ENCODE results near the gene MPO. TPM values are rescaled to one million over a fixed set of nuclear protein-coding genes. Genes with fewer than 3 reads are reported as not detected.

MPO gene
- total RNA-seq, 4 donors from 2014 or later, result 1.7 TPM; not detected in 3

DNA sequence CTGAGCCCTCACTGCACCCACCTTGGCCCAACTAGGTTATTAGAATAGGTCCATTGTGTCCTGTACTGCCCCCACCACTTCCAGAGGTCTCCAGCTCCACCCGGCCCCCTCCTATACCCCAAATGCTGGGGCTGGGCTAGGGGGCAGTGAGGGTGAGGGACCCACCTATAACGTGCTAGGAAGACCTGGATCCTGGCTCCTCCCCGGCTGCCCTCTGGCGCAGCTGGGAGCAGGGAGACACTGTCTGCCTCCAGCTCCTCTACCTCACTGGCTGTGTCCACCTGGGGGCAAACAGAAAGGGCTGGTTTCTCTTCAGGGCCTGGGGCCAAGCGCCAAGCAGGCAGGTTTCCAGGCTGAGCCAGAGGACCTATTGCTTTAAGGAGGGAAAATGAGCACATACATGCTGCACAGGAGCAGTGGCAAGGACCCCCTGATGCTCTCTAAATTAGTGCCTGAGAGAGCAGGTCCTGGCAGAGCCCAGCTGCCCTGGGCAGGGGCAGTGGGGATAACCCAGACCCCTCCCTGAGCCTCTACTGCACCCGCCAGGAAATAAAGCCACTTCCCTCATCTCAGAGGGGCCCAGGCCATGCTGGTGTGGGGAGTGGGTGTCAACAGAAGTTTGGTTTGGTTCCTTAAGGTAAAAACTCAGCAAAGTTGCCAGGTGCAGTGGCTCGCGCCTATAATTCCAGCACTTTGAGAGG, 35.7 kb upstream of the MPO start:
- TF ChIP-seq POLR2A (IDR thresholded peaks at IDR 0.05), result no peak
- TF ChIP-seq, protein P1, sequence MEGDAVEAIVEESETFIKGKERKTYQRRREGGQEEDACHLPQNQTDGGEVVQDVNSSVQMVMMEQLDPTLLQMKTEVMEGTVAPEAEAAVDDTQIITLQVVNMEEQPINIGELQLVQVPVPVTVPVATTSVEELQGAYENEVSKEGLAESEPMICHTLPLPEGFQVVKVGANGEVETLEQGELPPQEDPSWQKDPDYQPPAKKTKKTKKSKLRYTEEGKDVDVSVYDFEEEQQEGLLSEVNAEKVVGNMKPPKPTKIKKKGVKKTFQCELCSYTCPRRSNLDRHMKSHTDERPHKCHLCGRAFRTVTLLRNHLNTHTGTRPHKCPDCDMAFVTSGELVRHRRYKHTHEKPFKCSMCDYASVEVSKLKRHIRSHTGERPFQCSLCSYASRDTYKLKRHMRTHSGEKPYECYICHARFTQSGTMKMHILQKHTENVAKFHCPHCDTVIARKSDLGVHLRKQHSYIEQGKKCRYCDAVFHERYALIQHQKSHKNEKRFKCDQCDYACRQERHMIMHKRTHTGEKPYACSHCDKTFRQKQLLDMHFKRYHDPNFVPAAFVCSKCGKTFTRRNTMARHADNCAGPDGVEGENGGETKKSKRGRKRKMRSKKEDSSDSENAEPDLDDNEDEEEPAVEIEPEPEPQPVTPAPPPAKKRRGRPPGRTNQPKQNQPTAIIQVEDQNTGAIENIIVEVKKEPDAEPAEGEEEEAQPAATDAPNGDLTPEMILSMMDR (IDR thresholded peaks at IDR 0.05), result no peak
- no peaks in the 10 kb centered on the region for H3K27me3 ChIP-seq
- H3K9me3 ChIP-seq, result no peaks in the 10 kb centered on the region
- peak in 1 of 3 donors; percentile 38 for DNase-seq
- peaks cover 0 to 5% (median 0%) of the 10 kb centered on the region in 4 donors for H3K4me1 ChIP-seq
- H3K4me3 ChIP-seq, result no peak overlapping the region
- H3K36me3 ChIP-seq, result no peaks in the 10 kb centered on the region
- H3K27ac ChIP-seq, result no peak overlapping the region

DNA sequence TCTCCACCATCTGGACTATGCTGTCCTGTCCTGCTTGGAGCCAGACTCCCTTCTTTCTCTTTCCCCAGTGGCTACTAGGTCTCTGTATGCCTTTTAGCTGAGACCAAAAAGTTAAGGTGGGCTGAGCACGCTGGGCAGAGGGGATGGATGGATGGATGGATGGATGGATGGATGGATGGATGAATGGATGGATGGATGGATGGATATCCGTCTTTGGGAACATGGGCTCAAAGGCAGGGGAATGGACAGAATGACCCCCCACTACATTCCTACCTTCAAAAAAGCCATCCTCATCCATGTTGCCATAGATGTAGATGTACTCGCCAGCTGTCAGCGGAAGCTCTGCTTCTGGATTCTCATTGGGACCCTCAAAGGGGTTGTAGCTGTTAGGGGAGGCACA, 35.0 kb upstream of the MPO start:
- Histone ChIP-seq H3K4me1 (peaks cover 0 to 5% (median 0%) of the 10 kb centered on the region in 4 donors), H3K36me3 (no peaks in the 10 kb centered on the region), H3K27me3 (no peaks in the 10 kb centered on the region), H3K9me3 (no peaks in the 10 kb centered on the region), H3K4me3 (no peak overlapping the region), H3K27ac (no peak overlapping the region)
- DNase-seq, result no peak
- TF ChIP-seq, protein P1 (IDR thresholded peaks at IDR 0.05), result no peak
- no peak for TF ChIP-seq POLR2A (IDR thresholded peaks at IDR 0.05)

DNA sequence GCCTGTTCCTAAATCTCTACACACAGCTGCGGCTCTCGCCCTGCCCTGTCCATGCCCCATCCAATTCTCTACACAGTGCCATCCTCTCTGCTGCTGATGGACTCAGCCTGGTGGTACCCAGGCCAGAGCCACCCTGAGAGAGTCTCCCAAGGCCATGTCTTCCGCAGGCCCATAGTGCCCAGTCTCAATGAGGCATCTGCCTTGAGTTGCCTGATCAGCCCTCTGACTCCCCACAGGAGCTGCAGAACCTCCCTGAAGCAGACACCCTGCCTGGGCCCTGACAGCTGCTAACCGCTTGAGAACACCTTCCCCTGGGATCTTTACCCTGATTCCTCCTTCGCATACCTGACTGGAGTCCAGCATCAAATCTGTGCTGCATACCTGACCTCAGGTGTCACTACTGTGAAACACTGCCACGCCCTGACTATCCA, 34.6 kb upstream of the MPO start:
- H3K36me3 ChIP-seq, result no peaks in the 10 kb centered on the region
- DNase-seq, result no peak
- no peak overlapping the region for H3K27ac ChIP-seq
- no peaks in the 10 kb centered on the region for H3K9me3 ChIP-seq
- H3K27me3 ChIP-seq, result no peaks in the 10 kb centered on the region
- H3K4me1 ChIP-seq, result peaks cover 0 to 5% (median 0%) of the 10 kb centered on the region in 4 donors
- TF ChIP-seq, protein P1 (IDR thresholded peaks at IDR 0.05), result no peak
- no peak for TF ChIP-seq POLR2A (IDR thresholded peaks at IDR 0.05)
- no peak overlapping the region for H3K4me3 ChIP-seq

DNA sequence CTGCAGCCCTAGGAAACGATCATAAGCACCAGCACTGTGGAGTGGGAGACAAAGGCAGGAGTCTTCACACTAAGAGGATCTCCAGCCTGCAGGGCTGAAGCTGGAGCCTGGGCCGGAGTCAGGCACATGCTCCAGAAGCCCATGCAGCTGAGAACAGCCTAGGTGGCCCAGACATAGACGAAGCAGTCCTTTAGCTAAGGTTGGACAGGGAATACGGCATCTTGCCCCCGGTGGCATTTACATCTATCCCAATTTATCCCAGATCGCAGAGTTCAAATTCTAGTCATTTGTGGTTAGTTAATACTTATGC, 33.9 kb upstream of the MPO start:
- TF ChIP-seq POLR2A (IDR thresholded peaks at IDR 0.05), result no peak
- TF ChIP-seq, protein P1 (IDR thresholded peaks at IDR 0.05), result no peak
- peak in 1 of 3 donors; percentile 6 for DNase-seq
- H3K4me3 ChIP-seq, result no peak overlapping the region
- no peaks in the 10 kb centered on the region for H3K27me3 ChIP-seq
- H3K4me1 ChIP-seq, result peaks cover 0 to 5% (median 0%) of the 10 kb centered on the region in 4 donors
- H3K27ac ChIP-seq, result no peak overlapping the region
- no peaks in the 10 kb centered on the region for H3K9me3 ChIP-seq
- H3K36me3 ChIP-seq, result no peaks in the 10 kb centered on the region

DNA sequence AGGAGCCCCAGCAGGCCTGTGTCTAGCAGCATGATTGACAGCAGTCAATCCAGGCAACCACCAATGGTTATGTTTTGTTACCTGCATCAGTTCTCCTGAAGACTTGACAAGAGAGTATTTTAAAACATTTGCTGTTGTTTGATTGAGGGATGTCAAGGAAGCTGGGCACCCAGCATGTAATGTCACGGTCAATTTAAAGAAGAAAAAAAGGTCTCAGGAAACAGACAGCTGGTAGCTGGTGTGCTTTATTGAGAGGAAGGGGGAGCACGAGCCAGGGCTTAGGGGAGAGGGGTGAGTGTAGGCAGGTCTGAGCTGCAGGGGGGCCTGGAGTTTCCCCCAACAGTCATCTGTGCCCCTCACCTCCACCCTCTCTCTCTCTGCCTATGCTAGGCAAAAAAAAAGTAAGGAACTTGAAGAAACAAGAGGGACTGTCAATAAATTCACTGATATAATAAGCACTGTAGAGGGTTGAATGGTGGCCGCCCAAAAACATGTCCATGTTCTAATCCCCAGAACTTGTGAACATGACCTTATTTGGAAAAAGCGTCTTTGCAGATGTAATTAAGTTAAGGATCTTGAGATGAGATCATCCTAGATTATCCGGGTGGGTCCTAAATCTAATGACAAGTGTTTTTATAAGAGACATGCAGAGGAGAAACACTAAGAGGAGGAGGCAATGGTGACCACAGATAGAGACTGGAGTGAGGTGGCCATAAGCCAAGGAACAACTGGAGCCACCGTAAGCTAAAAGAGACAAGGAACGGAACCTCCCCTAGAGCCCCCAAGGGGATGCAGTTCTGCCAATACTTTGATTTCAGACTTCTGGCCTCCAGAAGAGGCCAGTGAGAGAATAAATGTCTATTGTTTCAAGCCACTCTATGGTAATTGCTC, 33.3 kb upstream of the MPO start:
- H3K27ac ChIP-seq, result no peak overlapping the region
- TF ChIP-seq, protein P1 (IDR thresholded peaks at IDR 0.05), result no peak
- no peak for TF ChIP-seq POLR2A (IDR thresholded peaks at IDR 0.05)
- H3K4me1 ChIP-seq, result peaks cover 0 to 5% (median 0%) of the 10 kb centered on the region in 4 donors
- no peaks in the 10 kb centered on the region for H3K9me3 ChIP-seq
- DNase-seq, result no peak
- H3K36me3 ChIP-seq, result no peaks in the 10 kb centered on the region
- H3K4me3 ChIP-seq, result no peak overlapping the region
- no peaks in the 10 kb centered on the region for H3K27me3 ChIP-seq

Measured in Peyer's patch (tissue), 4 donors.